ENCODE data around the gene KLK11.

Gene KLK11

DNA sequence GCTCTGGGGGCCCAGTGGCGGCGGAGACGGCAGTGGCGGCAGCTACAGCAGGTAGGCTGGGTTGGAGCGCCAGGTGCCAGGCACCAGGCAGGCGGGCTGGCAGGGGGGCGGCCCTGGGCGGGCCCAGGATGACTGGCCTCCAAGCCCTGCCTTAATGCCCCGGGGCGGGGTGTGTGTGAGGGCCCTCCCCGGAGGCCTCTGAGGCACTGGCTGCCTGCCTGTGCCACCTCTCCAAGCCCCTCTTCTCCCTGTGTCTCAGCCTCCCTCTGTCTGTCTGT, at the start of gene KLK11:
KLK11 (minus strand) TSS at position 63 of the 278 bp plus-strand sequence. CDS start 985 bp downstream, outside the sequence.
- no peak for DNase-seq

- no peak for DNase-seq
Observed at GRCh38 chr19:51075998-51076397, 49.6 kb upstream of the KLK11 start.

DNA sequence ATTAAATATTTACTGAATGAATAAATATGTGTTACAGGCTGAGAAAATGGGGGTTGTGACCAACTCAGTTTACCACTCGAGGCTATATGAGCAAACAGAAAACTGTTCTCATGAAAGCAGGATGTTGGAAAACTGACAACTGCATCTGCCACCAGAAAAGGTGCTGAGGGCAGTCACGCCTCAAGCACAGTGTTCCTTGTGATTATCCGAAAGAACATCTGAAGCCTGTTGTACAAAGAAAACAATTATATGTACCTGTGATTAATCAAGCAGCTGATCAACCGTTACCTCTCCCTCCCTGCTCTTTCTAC, 44.6 kb upstream of the KLK11 start:
- DNase-seq, result no peak

DNA sequence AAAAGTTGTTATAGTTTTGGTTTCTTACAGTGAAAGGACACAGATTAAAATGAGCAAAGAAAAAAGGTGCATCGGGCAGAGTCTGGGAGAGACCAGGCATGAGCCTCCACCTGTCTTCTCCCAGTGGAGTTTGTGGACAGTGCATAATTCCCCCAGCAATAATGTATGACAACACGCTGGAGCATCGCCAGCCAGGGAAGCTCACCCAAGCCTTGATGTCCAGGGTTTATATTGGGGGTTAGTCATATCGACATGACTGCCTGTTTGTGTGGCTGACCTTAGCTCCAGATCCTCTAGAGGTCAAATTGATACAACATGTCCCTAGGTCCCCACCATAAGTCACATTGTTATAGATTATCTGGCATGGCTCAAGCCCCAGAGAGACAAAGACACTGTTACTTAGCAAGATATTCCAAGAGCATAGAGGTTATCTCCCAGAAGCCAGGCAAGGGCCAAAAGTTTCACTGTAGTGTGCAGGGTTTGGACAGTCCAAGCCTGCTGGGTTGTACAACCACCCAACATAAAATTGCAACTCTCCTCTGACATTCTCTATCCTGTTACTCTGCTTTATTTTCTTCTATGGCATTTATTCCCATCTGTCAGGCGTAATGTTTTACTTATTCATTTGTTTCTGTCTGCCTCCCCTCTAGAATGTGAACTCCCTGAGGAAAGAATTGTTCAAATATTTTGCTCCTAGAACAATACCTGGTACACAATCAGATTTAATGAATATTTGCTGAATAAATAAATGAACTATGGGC, 44.1 kb upstream of the KLK11 start:
- DNase-seq, result no peak

GRCh38 chr19:51066393-51067186, 40.2 kb upstream of the KLK11 start:
- DNase-seq, result no peak

DNA sequence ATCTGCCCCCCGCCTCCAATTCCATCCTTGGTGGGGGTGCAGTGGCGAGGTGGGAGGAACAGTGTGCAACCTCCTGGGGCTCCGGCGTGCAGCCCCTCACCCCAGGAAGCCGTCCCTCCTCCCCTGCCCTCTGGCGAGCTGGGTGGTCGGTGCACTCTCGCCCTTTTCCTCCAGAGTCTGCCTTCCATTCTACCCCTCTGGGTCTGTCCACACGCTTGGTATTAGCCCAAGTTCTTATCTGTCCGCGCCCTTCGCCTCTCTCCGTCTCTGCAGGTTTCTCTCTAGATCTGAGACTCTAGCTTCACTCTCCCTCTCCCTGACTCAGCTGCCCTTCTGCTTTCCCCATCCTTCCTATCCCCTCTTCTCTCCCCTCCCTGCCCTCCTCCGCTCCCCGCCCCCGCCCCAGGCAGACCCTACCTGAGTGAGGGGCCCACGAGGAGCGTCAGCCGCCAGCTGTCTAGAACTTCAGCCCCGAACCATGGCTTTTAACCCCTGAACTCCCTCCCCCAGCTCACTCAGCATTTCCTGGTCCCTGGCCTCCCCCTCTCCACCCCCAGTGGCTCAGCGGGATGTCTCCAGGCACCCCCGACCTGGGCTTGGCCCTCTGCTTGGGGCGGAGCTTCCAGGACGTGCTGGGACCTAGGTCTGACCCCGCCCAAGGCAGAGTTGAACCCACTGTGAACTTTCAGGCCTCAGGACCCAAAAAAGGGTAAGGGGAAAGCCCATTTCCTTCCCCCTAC, 39.0 kb upstream of the KLK11 start:
- no peak for DNase-seq

GRCh38 chr19:51064534-51065220, 38.3 kb upstream of the KLK11 start, which contains the start of gene KLK13:
Gene KLK13 (minus strand): TSS chr19:51065092. CDS start chr19:51065067, 25 bp downstream.
- no peak for DNase-seq

GRCh38 chr19:51063664-51064063, 37.2 kb upstream of the KLK11 start:
- no peak for DNase-seq

DNA sequence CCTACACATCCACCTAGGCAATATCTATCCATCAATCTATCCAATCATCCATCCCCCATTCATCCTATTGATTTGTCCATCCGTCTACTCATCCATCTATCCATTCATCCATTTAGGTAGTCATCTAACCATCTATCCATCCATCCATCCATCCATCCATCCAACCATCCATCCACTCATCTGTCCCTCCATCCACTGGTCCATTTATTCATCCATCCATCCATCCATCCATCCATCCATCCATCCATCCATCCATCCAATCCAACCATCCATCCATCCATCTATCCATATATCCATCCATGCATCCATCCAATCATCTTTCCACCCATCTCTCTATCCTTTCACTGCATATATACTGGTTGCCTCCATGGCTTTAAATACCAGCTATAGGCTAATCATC, 34.6 kb upstream of the KLK11 start:
- no peak for DNase-seq

DNA sequence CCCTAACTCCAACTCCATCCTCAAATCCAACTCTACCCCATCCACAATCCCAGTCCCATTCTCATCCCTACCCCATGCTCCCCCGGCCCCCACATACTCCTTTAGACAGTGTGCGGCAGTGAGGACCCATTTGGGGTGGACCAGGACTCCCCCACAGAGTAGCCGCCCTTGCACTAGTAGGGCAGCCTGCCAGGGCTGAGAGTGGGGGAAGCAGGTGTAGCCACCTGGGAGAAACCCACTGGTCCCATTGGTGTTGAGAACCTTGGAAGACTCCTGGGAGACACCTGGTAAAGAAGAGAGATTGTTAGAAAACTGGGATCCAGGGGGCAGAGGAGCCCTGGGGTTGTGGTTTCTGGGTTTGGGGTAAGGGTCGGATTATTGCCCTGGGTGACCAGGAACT, 33.9 kb upstream of the KLK11 start:
- no peak for DNase-seq

GRCh38 chr19:51059715-51060114, 33.3 kb upstream of the KLK11 start:
- DNase-seq, result no peak

GRCh38 chr19:51055866-51056265, 29.4 kb upstream of the KLK11 start:
- DNase-seq, result no peak

- DNase-seq, result no peak
Observed at GRCh38 chr19:51047031-51047335, 20.6 kb upstream of the KLK11 start.

GRCh38 chr19:51044327-51044726, 17.9 kb upstream of the KLK11 start:
- no peak for DNase-seq

DNA sequence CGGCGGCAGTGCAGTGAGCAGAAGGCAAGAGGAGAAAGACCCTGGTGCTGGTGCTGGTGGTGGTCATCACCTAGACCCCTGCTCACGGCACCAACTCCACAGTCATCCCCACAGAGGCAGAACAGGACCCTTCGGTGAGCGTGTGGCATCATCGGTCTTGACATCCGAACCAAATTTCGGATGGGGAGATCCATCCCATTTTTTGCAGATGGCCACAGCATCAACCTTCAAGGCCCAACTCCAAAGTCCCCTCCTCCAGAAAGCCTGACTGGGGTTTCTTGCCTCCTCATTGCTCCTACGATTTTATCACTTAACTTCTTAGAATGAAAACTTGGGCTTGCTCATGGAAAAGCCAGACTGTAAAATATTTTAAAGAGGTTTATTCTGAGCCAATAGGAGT, 17.1 kb upstream of the KLK11 start:
- DNase-seq, result no peak

DNA sequence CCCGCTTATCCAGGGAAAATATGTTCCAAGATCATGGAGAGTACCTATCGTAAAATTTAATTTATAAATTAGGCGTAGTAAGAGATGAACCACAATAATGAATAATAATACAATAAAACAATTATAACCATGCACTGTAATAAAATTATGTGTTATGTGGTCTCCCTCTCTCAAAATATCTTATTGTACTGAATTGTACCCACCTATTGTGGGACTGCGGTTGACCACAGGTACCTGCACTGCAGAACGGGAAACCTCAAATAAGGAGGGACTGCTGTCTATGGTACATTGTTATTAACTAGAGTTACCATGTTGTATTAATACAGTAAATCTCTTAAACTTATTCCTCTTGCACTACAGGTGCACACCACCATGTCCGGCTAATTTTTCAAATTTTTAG, 13.7 kb upstream of the KLK11 start:
- no peak for DNase-seq

DNA sequence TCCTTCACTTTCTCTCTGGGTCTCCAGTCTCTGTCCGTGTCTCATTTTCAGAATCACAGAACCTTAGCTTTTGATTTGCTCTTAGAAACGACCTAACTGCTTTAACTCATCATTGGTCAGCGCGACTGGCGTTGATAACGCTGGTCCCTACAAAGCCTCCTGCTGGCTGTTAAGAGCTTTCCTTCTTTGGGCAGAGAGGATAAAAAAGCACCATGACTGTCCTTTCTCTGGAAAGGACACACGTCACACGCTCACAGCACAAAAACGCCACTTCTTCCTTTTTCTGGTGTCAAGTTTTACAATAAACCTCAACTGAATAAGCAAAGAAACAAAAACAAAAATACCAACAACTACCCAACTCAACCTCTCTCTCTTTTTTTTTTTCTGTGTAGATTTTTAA, 10.1 kb upstream of the KLK11 start:
- DNase-seq, result no peak

DNA sequence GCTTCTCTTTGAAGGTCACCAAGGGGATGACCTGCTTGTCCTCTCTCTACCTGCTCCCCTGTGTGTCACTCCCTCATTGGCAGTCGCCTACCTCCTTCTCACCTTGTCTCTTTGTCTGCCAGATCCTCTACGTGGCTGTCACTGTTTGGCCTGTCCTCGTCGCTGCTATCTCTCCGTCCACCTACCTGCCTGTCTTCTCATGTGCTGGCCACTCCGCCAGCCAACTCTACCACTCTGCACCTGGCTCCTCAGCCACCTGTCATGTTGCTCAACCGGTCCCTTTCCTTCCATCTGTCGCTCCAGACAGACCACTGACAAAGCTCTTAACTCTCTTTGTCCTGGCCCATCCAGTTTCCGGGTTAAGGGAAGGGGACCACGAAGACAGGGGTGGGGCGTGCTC, 8.3 kb upstream of the KLK11 start, which contains the start of gene KLK12:
KLK12 (minus strand) TSS at position 299 of the 400 bp plus-strand sequence. CDS start 381 bp downstream, outside the sequence.
- no peak for DNase-seq

DNA sequence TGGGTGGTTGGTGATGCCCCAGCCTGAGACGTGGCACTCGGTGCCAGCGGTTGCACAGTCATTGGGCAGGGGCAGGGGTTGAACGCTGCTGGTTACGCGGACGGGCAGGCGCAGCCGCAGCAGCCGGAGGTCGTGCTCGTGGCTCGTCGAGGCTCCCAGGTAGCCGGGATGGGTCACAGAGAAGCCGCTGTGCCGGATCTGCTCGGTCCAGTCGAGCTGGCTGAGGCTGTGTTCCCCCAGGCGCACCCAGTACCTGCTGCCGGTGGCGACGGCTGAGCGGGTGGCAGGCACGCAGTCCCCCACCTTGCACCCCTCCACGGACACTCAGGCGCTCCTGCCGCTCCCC, 5.4 kb upstream of the KLK11 start:
- no peak for DNase-seq

DNA sequence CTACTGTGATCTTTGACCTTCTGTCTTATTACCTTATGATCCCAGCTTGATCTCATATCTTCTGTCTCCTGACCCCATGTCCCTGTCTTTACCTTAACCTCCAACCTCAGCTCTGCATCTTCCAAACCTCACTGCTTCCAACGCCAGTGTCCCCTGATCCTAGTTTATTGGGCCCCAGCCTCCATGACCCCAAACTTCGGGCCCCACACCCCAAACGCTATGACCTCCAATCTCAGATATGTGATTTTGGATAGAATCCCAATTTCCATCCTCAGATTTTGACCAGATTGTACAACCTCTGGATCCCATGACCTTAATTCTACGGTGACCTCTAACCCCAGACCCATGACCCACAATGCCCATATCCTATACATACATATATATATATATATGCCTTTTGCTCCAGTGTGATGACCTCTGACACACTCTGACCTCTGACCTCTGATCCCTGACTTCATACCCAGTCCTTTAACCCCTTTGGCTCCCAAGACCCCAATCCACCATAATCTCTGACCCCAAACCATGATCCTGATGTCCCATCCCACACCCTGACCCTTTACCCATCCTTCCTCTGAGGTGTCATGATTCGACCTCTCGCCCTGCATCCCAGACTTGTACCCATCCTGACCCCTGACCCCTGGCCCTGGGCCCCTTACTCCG, 4.9 kb upstream of the KLK11 start:
- DNase-seq, result no peak

DNA sequence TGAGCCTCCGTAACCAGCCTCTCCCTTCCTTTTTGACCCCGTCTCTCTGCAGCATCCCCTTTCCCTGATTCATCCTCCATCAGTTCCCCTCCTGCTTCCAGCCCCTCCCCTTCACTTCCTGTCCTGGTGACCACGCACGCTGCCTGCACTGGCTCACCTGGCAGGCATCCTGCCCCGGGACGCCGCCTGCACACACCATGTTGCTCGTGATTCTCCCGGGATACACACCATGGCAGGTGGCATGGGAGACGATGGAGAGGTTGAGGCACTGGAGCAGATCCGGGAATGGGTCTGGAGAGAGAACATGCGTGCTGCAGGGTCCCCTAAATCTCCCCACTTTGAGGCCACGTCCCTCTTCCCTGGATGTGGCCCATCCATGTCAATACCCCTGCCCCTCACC, 4.2 kb upstream of the KLK11 start:
- DNase-seq, result no peak

GRCh38 chr19:51029718-51030117, 3.3 kb upstream of the KLK11 start:
- no peak for DNase-seq

DNA sequence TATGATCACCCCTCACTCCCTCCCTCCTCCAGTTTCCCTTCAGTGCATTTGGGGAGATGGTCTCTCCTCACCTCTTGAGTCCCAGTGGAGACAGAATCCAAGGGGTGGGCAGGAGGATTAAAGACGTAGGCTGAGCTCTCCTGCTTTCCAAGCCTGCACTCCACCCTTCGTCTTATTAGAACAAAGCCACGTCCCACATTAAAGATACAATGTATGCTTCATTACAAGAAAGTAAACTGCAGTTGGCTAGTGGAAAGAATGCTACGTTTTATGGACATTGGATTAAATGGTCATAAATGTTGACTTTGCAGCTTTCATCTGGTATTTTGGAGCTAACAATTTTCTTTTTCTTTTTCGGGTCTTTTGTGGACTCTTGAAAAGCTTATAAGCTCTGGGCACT, 1.5 kb upstream of the KLK11 start:
- no peak for DNase-seq

All from stimulated activated naive CD4-positive, alpha-beta T cell treated with Interleukin-2 at 50 U/mL for 16 hours (primary cell).